Thyroid gland (tissue), 4 donors: ENCODE results near the gene PRIMPOL.

Experiments used
- POLR2A ChIP-seq, 2 donors: fragments of 450-650 bp; IDR thresholded peaks; one replicate each; pipeline ENCODE4 v1.6.1; 2017; ENCODE audit warnings: antibody characterized with exemption in 2 of 2, mild to moderate bottlenecking in 2 of 2, moderate library complexity in 1 of 2
- TF ChIP-seq, protein P1 (sequence below), 6 experiments: fragments of 200-600 bp in 3 of 6; fragments of 450-650 bp in 3 of 6; sonication (generic) in 3 of 6; IDR thresholded peaks; one replicate each; pipeline ENCODE4 v1.5.1; 2016 to 2019; ENCODE audit warnings: antibody characterized with exemption in 6 of 6, mild to moderate bottlenecking in 2 of 6, inconsistent platforms in 1 of 6, moderate library complexity in 1 of 6

DNA sequence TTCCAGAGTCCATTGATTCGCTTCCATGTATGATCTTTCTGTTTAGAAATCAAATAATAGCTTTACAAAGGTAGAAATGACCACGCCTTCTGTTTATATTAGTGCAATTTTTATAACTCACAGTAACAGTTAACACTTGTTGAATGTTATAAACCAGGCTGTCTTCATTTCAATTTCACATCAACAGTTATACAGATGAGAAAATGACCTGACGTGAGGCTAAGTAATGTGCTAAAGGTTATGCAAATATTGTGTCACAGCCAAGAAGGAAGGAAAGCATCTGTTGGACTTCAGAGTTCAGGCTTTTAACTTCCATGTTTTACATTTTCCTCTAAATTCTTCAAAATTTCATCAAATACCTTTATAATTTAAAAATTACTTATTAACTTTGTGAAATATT lies 14.2 kb upstream of the PRIMPOL start:
- TF ChIP-seq, protein P1, sequence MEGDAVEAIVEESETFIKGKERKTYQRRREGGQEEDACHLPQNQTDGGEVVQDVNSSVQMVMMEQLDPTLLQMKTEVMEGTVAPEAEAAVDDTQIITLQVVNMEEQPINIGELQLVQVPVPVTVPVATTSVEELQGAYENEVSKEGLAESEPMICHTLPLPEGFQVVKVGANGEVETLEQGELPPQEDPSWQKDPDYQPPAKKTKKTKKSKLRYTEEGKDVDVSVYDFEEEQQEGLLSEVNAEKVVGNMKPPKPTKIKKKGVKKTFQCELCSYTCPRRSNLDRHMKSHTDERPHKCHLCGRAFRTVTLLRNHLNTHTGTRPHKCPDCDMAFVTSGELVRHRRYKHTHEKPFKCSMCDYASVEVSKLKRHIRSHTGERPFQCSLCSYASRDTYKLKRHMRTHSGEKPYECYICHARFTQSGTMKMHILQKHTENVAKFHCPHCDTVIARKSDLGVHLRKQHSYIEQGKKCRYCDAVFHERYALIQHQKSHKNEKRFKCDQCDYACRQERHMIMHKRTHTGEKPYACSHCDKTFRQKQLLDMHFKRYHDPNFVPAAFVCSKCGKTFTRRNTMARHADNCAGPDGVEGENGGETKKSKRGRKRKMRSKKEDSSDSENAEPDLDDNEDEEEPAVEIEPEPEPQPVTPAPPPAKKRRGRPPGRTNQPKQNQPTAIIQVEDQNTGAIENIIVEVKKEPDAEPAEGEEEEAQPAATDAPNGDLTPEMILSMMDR (IDR thresholded peaks at IDR 0.05), result no peak
- no peak for TF ChIP-seq POLR2A (IDR thresholded peaks at IDR 0.05)
